ENCODE data around the gene CRISP2. TPM values are rescaled to one million over a fixed set of nuclear protein-coding genes. Genes with fewer than 3 reads are reported as not detected.

The CRISP2 gene, protein sequence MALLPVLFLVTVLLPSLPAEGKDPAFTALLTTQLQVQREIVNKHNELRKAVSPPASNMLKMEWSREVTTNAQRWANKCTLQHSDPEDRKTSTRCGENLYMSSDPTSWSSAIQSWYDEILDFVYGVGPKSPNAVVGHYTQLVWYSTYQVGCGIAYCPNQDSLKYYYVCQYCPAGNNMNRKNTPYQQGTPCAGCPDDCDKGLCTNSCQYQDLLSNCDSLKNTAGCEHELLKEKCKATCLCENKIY
- total RNA-seq (2022) (not detected in 2 replicates), Bru-seq, nascent RNA (not detected), BruChase-seq, experiment 1, labeled RNA remaining after a 2-hour chase (not detected), BruChase-seq, experiment 2, labeled RNA remaining after a 6-hour chase (not detected)
- long read RNA-seq: 0 reads

DNA sequence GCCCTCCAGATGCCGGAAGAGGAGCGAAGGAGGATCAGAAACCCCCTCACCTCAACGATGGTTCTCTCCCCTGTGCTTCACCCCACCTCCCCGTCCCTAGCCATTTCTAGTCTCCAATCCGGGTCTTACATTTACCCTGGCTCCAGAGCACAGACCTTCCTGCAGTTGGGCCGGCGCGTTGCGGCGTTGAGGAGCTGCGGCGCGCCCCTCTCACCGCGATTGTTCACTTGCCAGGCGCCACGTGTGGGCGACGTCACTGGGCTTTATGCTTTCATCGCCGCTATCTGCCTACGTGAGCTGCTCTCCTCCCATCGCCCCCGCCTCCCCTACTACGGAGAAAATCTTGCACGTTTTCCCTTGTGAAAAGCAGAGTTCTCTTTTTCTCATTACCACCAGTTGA, at the start of gene CRISP2:
TSS of gene CRISP2 (minus strand) at position 198 of the 400 bp plus-strand sequence. CDS start 4,347 bp downstream, outside the sequence.
- H3K27me3 ChIP-seq (replicated peaks; ENCODE audit: control insufficient read depth, insufficient read depth, low read length): no peaks in the 10 kb centered on the region
- no peaks in the 10 kb centered on the region for H3K4me1 ChIP-seq
- Mint-ChIP-seq H3K9me3 (ENCODE audit: unreplicated experiment) (no peaks in the 10 kb centered on the region), H3K27me3 (ENCODE audit: insufficient read depth, unreplicated experiment) (no peaks in the 10 kb centered on the region), H3K27ac (ENCODE audit: unreplicated experiment) (no peak within 1 kb of the TSS), H3K4me3 (ENCODE audit: unreplicated experiment) (no peak within 1 kb of the TSS), H3K36me3 (ENCODE audit: insufficient read depth, unreplicated experiment) (no peaks in the 10 kb centered on the region), H3K4me1 (ENCODE audit: low read depth, unreplicated experiment) (no peaks in the 10 kb centered on the region)
- BruUV-seq (replicated peaks): no TSS peak
- ChIA-PET POLR2A (no interaction called here), CTCF (no interaction called here)
- no peak within 1 kb of the TSS for H3K4me3 ChIP-seq (ENCODE audit: low read depth, low read length)
- TF ChIP-seq, protein P1, sequence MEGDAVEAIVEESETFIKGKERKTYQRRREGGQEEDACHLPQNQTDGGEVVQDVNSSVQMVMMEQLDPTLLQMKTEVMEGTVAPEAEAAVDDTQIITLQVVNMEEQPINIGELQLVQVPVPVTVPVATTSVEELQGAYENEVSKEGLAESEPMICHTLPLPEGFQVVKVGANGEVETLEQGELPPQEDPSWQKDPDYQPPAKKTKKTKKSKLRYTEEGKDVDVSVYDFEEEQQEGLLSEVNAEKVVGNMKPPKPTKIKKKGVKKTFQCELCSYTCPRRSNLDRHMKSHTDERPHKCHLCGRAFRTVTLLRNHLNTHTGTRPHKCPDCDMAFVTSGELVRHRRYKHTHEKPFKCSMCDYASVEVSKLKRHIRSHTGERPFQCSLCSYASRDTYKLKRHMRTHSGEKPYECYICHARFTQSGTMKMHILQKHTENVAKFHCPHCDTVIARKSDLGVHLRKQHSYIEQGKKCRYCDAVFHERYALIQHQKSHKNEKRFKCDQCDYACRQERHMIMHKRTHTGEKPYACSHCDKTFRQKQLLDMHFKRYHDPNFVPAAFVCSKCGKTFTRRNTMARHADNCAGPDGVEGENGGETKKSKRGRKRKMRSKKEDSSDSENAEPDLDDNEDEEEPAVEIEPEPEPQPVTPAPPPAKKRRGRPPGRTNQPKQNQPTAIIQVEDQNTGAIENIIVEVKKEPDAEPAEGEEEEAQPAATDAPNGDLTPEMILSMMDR (IDR thresholded peaks at IDR 0.05; ENCODE audit: insufficient read depth in 1 of 2, low read depth in 1 of 2, low read length in 1 of 2, severe bottlenecking in 1 of 2, unreplicated experiment in 1 of 2): no peak
- intact Hi-C loops (cut with micrococcal nuclease; ENCODE audit: unreplicated experiment): no loop called here
- DNase-seq: no peak
- no peaks in the 10 kb centered on the region for H3K9me3 ChIP-seq
- no peaks in the 10 kb centered on the region for H3K36me3 ChIP-seq (ENCODE audit: control insufficient read depth, insufficient read depth, low read length)

DNA sequence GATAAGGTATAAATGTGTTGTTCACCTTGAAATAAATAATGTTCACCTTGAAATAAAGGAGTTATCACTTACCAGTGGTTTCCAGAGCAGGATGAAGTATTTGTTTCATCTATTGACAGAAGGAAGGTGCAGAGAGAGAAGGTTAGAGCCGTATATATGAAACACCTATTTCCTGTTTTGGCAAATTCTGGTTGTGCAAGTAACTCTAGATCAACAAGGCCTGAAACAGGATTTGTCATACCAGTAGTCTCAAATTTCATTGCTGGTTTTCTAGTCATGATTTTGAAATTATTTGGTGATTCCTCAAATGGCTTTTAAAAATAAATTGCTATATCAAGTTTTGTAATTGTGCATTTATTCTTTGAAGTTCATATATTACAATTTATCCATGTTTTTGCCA, 30.9 kb upstream of the CRISP2 start, which contains the start of gene CRISP3:
TSS of gene CRISP3 (minus strand) at position 130 of the 400 bp plus-strand sequence. CDS start at position 109, 21 bp downstream.
- H3K4me3 ChIP-seq (ENCODE audit: low read depth, low read length): no peak within 1 kb of the TSS
- intact Hi-C loops (cut with micrococcal nuclease; ENCODE audit: unreplicated experiment): no loop called here
- no peak within 1 kb of the TSS for H3K27ac Mint-ChIP-seq (ENCODE audit: unreplicated experiment)
- POLR2A ChIA-PET: no interaction called here
- no peaks in the 10 kb centered on the region for H3K27me3 ChIP-seq (replicated peaks; ENCODE audit: control insufficient read depth, insufficient read depth, low read length)
- H3K27me3 Mint-ChIP-seq (ENCODE audit: insufficient read depth, unreplicated experiment): no peaks in the 10 kb centered on the region
- CTCF ChIA-PET: no interaction called here
- H3K36me3 Mint-ChIP-seq (ENCODE audit: insufficient read depth, unreplicated experiment): no peaks in the 10 kb centered on the region
- no peaks in the 10 kb centered on the region for H3K9me3 Mint-ChIP-seq (ENCODE audit: unreplicated experiment)
- H3K36me3 ChIP-seq (ENCODE audit: control insufficient read depth, insufficient read depth, low read length): no peaks in the 10 kb centered on the region
- TF ChIP-seq, protein P1 (IDR thresholded peaks at IDR 0.05; ENCODE audit: insufficient read depth in 1 of 2, low read depth in 1 of 2, low read length in 1 of 2, severe bottlenecking in 1 of 2, unreplicated experiment in 1 of 2): no peak
- no peaks in the 10 kb centered on the region for H3K4me1 Mint-ChIP-seq (ENCODE audit: low read depth, unreplicated experiment)
- H3K4me3 Mint-ChIP-seq (ENCODE audit: unreplicated experiment): no peak within 1 kb of the TSS
- no peaks in the 10 kb centered on the region for H3K9me3 ChIP-seq
- no peak for DNase-seq
- H3K4me1 ChIP-seq: no peaks in the 10 kb centered on the region
- BruUV-seq (replicated peaks): no TSS peak

DNA sequence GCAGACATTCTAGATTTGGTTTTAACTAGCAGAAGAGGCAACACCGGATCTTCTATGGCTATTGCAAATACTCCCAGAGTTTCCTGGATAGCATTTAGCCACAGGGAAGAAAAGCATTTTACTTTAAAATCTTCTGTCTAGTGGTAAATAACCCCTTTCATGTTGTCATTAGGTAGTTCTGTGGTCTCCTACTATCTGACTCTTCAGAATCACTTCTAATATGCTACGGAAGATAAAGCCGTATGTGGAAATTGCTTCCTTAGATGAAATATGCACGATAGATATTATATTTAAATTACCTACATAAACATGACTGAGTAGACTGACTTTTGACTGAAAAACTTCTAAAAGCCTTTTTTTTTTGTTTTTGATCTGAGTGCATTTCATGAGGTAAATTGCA, 30.1 kb upstream of the CRISP2 start:
- intact Hi-C loops (cut with micrococcal nuclease; ENCODE audit: unreplicated experiment): no loop called here

More for the DNA sequence above, 30.1 kb upstream of the CRISP2 start:
- Mint-ChIP-seq H3K4me1 (ENCODE audit: low read depth, unreplicated experiment) (no peaks in the 10 kb centered on the region), H3K4me3 (ENCODE audit: unreplicated experiment) (no peak overlapping the region), H3K36me3 (ENCODE audit: insufficient read depth, unreplicated experiment) (no peaks in the 10 kb centered on the region), H3K9me3 (ENCODE audit: unreplicated experiment) (no peaks in the 10 kb centered on the region), H3K27ac (ENCODE audit: unreplicated experiment) (no peak overlapping the region), H3K27me3 (ENCODE audit: insufficient read depth, unreplicated experiment) (no peaks in the 10 kb centered on the region)
- H3K4me1 ChIP-seq: no peaks in the 10 kb centered on the region
- ChIA-PET CTCF (no interaction called here), POLR2A (no interaction called here)
- no peaks in the 10 kb centered on the region for H3K27me3 ChIP-seq (replicated peaks; ENCODE audit: control insufficient read depth, insufficient read depth, low read length)
- H3K4me3 ChIP-seq (ENCODE audit: low read depth, low read length): no peak overlapping the region
- no peaks in the 10 kb centered on the region for H3K9me3 ChIP-seq
- no peak for DNase-seq
- BruUV-seq (replicated peaks): no TSS peak
- TF ChIP-seq, protein P1 (IDR thresholded peaks at IDR 0.05; ENCODE audit: insufficient read depth in 1 of 2, low read depth in 1 of 2, low read length in 1 of 2, severe bottlenecking in 1 of 2, unreplicated experiment in 1 of 2): no peak
- H3K36me3 ChIP-seq (ENCODE audit: control insufficient read depth, insufficient read depth, low read length): no peaks in the 10 kb centered on the region
